GM18526 (cell line): ENCODE measurements around the gene FOXJ2.

Experiments
- POLR2A ChIP-seq: IDR thresholded peaks from 3 replicates; pipeline ENCODE4 v1.6.1; 2011; ENCODE audit not compliant: insufficient read length; ENCODE audit errors: extremely low read depth

FOXJ2 gene

DNA sequence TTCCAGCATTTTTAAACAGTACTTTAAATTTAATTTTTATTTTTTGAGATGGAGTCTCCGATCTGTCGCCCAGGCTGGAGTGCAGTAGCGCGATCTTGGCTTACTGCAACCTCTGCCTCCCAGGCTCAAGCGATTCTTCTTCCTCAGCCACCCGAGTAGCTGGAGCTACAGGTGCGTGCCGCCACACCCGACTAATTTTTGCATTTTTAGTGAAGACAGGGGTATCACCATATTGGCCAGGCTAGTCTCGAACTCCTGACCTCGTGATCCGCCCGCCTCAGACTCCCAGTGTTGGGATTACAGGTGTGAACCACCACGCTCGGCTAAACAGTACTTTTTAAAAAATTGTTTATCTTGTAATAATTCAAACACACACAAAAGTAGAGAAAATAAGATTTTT, 4.2 kb upstream of the FOXJ2 start:
- no peak for TF ChIP-seq POLR2A

- TF ChIP-seq POLR2A = no peak
Measured at GRCh38 chr12:8030189-8030588, 2.3 kb upstream of the FOXJ2 start.

DNA sequence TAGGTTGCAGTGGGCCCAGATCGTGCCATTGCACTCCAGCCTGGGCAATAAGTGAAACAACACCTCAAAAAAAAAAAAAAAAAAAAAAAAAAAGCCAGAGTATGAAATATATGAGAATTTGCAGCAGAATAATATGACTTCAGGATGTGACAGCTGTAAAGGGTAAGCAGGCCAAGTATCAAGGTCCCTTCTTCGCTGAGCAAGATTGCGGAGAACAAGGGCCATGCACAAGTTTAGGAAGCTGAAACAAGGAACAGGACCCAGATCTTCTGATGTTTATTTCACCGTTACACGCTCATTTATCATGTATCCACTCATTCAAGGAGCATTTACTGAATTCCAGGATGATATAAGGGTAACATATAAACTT, 659 bp upstream of the FOXJ2 start:
- TF ChIP-seq POLR2A = no peak

- TF ChIP-seq POLR2A = no peak
Measured at GRCh38 chr12:8033153-8034044, 883 bp downstream of the FOXJ2 start.

- no peak for TF ChIP-seq POLR2A
Measured at GRCh38 chr12:8034802-8035201, 2.3 kb downstream of the FOXJ2 start.

DNA sequence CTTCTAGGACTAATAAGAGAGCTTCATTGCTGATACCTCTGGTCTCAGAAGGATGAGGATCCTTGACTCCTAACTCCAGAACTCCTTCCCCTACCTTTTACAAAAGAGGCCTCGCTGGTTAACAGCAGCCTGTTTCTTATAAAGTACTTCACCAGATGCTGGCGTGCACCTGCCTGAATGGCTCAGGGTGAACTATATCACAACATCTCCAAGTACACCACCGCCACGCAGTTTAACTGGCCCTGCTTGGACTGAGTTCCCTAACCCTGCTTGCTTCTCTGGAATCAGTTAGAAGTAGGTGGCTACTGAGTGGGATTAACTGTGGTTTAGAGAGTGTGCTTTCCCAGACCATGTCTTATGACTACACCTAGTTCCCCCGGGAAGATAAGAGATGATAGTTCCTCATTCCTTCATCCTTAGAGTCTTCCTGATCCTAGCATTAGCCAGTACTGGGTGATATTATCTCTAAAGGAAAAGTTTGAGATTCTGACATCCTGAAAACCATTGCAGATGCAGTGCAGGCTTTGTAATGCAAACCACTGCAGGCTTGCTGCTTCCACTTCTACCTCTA, 3.0 kb downstream of the FOXJ2 start:
- TF ChIP-seq POLR2A = no peak

- no peak for TF ChIP-seq POLR2A
Measured at GRCh38 chr12:8036346-8036745, 3.8 kb downstream of the FOXJ2 start.

- no peak for TF ChIP-seq POLR2A
Measured at GRCh38 chr12:8037046-8037663, 4.6 kb downstream of the FOXJ2 start.

DNA sequence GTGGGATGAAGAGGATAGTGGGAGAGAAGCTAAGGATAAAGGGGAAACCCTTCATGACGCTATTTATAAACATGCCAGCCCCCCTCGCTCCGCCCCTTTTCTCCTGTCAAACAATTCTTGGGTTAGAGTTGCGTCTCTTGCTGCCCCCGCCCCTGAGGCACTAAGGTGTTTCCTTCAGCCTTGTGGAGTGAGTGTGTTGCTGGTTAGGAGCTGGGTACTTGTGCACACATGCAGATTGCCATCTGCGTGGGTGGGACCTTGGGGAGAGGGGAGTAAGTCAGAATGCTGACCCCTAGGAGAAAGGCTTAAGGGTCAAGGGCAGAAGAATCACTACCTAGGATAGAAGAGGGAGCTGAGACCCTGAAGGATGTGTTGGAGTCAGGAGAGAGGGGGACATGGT, 5.4 kb downstream of the FOXJ2 start:
- TF ChIP-seq POLR2A = no peak

GRCh38 chr12:8038659-8039114, 6.2 kb downstream of the FOXJ2 start:
- no peak for TF ChIP-seq POLR2A

GRCh38 chr12:8040791-8041190, 8.3 kb downstream of the FOXJ2 start:
- no peak for TF ChIP-seq POLR2A

DNA sequence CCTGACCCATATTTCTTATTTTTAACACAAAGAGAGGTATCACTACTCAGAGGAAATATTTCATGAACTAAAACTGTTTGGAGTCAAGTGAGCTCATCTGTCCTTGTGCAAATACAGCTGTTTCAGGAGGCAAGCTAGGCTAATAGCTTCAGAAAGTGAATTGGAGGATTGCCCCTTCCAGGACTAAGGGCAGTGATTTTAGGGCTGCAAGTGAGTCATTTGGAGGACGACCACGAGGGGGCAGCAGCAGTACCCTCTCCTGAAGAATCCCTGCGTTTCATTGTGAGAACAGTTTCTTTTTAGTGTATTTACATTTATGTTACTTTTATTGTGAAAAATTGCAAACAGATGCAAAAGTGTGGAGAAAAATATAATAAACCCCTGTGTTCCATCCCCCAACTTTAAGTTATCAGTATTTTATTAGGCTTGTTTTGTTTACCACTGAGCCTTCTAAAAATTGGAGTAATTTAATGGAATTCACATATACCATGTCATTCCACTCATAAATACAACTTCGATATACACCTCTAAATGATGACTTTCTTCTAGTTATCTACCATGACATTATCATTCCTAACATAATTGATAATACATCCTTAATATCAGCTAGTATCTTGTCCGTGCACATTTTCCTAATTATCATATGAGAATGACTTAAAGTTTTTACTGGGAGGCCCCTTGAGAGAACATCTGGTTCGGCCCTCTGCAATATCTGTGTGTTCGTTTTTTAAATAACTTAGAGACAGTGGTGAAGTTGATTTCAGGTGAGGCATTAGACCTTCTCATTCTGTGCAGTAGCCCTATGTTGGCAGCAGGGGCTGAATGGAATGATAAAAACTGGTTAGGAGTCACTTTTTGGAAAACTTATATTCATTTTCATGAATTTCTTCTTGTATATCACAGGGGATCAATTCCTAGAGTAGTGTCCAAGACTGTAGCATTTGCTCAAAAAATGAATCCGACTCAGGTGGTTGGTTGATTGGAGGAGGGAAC, 13.7 kb downstream of the FOXJ2 start:
- no peak for TF ChIP-seq POLR2A

DNA sequence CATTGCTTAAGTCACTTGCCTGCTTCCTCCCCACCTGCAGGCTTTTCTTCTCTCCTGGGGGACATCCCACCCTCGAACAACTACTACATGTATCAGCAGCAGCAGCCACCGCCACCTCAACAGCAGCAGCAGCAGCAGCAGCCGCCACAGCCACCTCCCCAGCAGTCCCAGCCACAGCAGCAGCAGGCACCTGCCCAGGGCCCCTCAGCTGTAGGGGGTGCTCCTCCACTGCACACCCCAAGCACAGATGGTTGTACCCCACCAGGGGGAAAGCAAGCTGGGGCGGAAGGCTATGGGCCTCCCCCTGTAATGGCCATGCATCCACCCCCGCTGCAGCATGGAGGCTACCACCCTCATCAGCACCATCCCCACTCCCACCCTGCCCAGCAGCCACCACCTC, 15.3 kb downstream of the FOXJ2 start:
- no peak for TF ChIP-seq POLR2A

- TF ChIP-seq POLR2A = no peak
Measured at GRCh38 chr12:8048906-8049305, 16.4 kb downstream of the FOXJ2 start.
